ENCODE measurements around the gene NUDT19. TPM values are rescaled to one million over a fixed set of nuclear protein-coding genes. Genes with fewer than 3 reads are reported as not detected.
"Not testable (repeated sequence)": the region's sequence is repeated elsewhere in the genome, so short reads cannot be mapped to it uniquely, and the experiment has no call there.

Gene NUDT19
- total and polyA plus RNA-seq, 10 of the 15 experiments (the other 5 are each of a cell fraction or from before 2014, with no cell fraction given), result 8.5 to 31.0 (median 17.0) TPM

DNA sequence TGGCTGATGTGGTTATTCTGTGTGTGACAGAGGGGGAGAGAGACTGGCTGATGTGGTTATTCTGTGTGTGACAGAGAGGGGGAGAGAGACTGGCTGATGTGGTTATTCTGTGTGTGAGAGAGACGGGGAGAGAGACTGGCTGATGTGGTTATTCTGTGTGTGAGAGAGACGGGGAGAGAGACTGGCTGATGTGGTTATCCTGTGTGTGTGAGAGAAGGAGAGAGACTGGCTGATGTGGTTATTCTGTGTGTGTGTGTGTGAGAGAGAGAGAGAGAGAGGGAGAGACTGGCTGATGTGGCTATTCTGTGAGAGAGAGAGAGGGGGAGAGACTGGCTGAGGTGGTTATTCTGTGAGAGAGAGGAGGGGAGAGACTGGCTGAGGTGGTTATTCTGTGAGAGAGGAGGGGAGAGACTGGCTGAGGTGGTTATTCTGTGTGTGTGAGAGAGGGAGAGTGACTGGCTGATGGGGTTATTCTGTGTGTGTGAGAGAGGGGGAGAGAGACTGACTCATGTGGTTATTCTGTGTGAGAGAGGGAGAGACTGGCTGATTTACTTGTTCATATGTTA lies 55.1 kb downstream of the NUDT19 start:
- H3K27ac ChIP-seq (ENCODE audit: control insufficient read depth, insufficient read depth); intact Hi-C loops (cut with micrococcal nuclease; ENCODE audit: unreplicated experiment): not testable (repeated sequence)

More for the DNA sequence above, 55.1 kb downstream of the NUDT19 start:
- DNase-seq (ENCODE audit: low read depth, low spot score) (peak; percentile 31), FAIRE-seq (peak; percentile 23), ATAC-seq (peak; percentile 46)
- SMC1A ChIA-PET (ENCODE audit: uncharacterized antibody, unreplicated experiment); in situ Hi-C loops (cut with MboI); H4K20me1 ChIP-seq (ENCODE audit: control insufficient read depth, insufficient read depth); H3K27me3 ChIP-seq (replicated peaks in 1 of 2; ENCODE audit: control insufficient read depth in 2 of 2, insufficient read depth in 2 of 2, low read length in 1 of 2); H3K9me3 ChIP-seq (replicated peaks; ENCODE audit: control insufficient read depth, insufficient read depth, low read length); H3K9ac ChIP-seq (ENCODE audit: control insufficient read depth, insufficient read depth, low read length); H3K79me2 ChIP-seq (ENCODE audit: control insufficient read depth, insufficient read depth, low read length); H3K4me1 ChIP-seq (ENCODE audit: control insufficient read depth, insufficient read depth, low read length); H3K4me2 ChIP-seq (ENCODE audit: control insufficient read depth, insufficient read depth); H3K4me3 ChIP-seq; H3K36me3 ChIP-seq (ENCODE audit: control insufficient read depth in 2 of 2, insufficient read depth in 2 of 2, low read length in 1 of 2); POLR2A ChIA-PET; CTCF ChIA-PET; BruUV-seq (replicated peaks): not testable (repeated sequence)
- TF ChIP-seq ATF7 (IDR thresholded peaks at IDR 0.05; ENCODE audit: low read depth) (peak; percentile 34; the same call in 1 of the 2 replicates), NBN (IDR thresholded peaks at IDR 0.05) (peak; percentile 48; the same call in 1 of the 2 replicates), CBFB (IDR thresholded peaks at IDR 0.05; ENCODE audit: low read depth) (peak; percentile 72; the same call in 1 of the 2 replicates), CREM (IDR thresholded peaks at IDR 0.05; ENCODE audit: low read depth) (peak; percentile 24; the same call in 1 of the 2 replicates), MTA3 (IDR thresholded peaks at IDR 0.05; ENCODE audit: borderline replicate concordance, low read length) (0 out of 2 replicates have a peak, but pooled peaks have one; percentile 30), NFIC (IDR thresholded peaks at IDR 0.05; ENCODE audit: low read depth, low read length) (0 out of 2 replicates have a peak, but pooled peaks have one; percentile 40), RUNX3 (IDR thresholded peaks at IDR 0.05; ENCODE audit: low read length) (peak; percentile 78), TCF7 (IDR thresholded peaks at IDR 0.05; ENCODE audit: borderline replicate concordance) (0 out of 2 replicates have a peak, but pooled peaks have one; percentile 37), JUNB (IDR thresholded peaks at IDR 0.05) (peak; percentile 27; the same call in 1 of the 2 replicates)
- TF ChIP-seq, protein P1, sequence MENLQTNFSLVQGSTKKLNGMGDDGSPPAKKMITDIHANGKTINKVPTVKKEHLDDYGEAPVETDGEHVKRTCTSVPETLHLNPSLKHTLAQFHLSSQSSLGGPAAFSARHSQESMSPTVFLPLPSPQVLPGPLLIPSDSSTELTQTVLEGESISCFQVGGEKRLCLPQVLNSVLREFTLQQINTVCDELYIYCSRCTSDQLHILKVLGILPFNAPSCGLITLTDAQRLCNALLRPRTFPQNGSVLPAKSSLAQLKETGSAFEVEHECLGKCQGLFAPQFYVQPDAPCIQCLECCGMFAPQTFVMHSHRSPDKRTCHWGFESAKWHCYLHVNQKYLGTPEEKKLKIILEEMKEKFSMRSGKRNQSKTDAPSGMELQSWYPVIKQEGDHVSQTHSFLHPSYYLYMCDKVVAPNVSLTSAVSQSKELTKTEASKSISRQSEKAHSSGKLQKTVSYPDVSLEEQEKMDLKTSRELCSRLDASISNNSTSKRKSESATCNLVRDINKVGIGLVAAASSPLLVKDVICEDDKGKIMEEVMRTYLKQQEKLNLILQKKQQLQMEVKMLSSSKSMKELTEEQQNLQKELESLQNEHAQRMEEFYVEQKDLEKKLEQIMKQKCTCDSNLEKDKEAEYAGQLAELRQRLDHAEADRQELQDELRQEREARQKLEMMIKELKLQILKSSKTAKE (IDR thresholded peaks at IDR 0.05; ENCODE audit: low read depth, poor library complexity, severe bottlenecking), result peak; percentile 34
- RAD21 ChIA-PET (ENCODE audit: unreplicated experiment), result interaction anchor here (1.0 kb wide), 1 partner anchor 11 kb away, joined by 3 read pairs; no protein-coding TSS in a partner anchor
- WGBS (ENCODE audit: insufficient coverage, insufficient replicate concordance, low lambda C conversion rate, missing lambda C conversion rate), result 0% methylated on average over 2 of the region's 2 CpGs
- peak overlapping the region; percentile 17; the same call in 1 of the 2 replicates for H2AFZ ChIP-seq (ENCODE audit: control insufficient read depth, low read depth, low read length)
